GM12891 (cell line): ENCODE measurements around the gene FRRS1.

Experiments used
- POLR2A ChIP-seq: IDR thresholded peaks from 2 replicates; pipeline ENCODE4 v1.6.1; 2011; ENCODE audit warnings: low read depth, low read length, control low read depth
- POLR2AphosphoS5 ChIP-seq: IDR thresholded peaks from 2 replicates; pipeline ENCODE4 v1.6.1; 2011; ENCODE audit warnings: low read depth, low read length, control low read depth
- POU2F2 ChIP-seq: IDR thresholded peaks from 2 replicates; pipeline ENCODE4 v1.6.1; 2011; ENCODE audit warnings: low read depth, mild to moderate bottlenecking, control low read depth, low read length, moderate library complexity
- SPI1 ChIP-seq: IDR thresholded peaks from 2 replicates; pipeline ENCODE4 v1.6.1; 2011; ENCODE audit warnings: low read depth, low read length, control low read depth
- TAF1 ChIP-seq: IDR thresholded peaks from 2 replicates; pipeline ENCODE4 v1.6.1; 2011; ENCODE audit warnings: low read depth, low read length, control low read depth

DNA sequence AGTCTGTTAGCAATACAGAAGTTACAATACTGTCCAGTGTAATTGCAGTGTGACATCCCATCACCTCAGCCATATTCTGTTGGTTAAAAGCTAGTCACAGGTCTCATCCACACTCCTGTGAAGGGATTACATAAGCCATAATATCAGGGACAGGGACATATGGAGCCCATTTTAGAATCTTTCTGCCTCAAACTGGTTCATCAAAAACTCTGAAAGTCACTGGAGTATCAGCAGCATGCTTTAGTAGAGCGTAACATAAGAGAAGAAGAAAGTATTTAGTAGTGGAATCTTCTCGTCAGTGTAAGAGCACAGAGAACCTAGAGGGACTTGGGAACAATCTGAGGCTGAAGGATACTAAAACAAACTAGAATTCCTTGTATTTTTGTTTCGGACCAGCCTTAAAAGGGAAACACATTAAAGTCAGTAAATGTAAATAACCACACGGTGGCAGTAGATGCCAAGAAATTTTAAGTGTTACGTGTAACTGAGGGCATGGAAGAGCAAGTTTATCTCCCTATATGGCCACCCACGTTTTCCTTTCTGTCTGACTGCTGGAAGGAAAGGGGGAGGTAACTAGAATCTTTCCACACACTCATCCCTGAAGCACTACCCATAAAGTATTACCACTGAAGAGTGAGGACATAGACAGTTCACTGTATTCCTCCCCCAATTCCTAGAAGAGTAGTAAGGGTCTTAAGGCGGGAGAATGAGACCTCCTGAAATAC, 42.1 kb upstream of the FRRS1 start:
- TF ChIP-seq POLR2AphosphoS5 (no peak), POLR2A (no peak), SPI1 (no peak), TAF1 (no peak), POU2F2 (no peak)
